Right lobe of liver (tissue), 6 donors: Measurements from ENCODE around the gene SNX14. TPM values are rescaled to one million over a fixed set of nuclear protein-coding genes. Genes with fewer than 3 reads are reported as not detected.

Source experiments
- ATAC-seq, 4 donors: fragments of 200-7000 bp; cut with Tn5 transposase; one replicate each; pipeline ENCODE4 v1.9.1; 2020; ENCODE audit warnings: mild to moderate bottlenecking in 4 of 4, moderate library complexity in 4 of 4
- DNase-seq, 3 donors: peaks; one replicate each; pipeline ENCODE4 v3.0.0-alpha.2; 2020
- H3K27ac ChIP-seq, 3 donors: fragments of 200-600 bp; one replicate each; pipeline ENCODE4 v1.8.0; 2022
- H3K27me3 ChIP-seq, 2 donors: fragments of 200-600 bp; one replicate each; pipeline ENCODE4 v1.8.0; 2022
- H3K36me3 ChIP-seq, 4 donors: fragments of 200-600 bp; sonication (generic) in 1 of 4; one replicate each; pipeline versions ENCODE4 v1.5.1 to v1.8.0; 2017 to 2022; ENCODE audit warnings: control low read depth in 1 of 4
- H3K4me1 ChIP-seq, 4 donors: fragments of 200-600 bp; sonication (generic) in 1 of 4; one replicate each; pipeline versions ENCODE4 v1.5.1 to v1.8.0; 2017 to 2022; ENCODE audit warnings: control low read depth in 1 of 4
- H3K4me3 ChIP-seq, 3 donors: fragments of 200-600 bp; one replicate each; pipeline ENCODE4 v1.8.0; 2022
- H3K9me3 ChIP-seq, 4 donors: fragments of 200-600 bp; sonication (generic) in 1 of 4; one replicate each; pipeline versions ENCODE4 v1.5.1 to v1.8.0; 2017 to 2022; ENCODE audit warnings: control low read depth in 1 of 4
- POLR2A ChIP-seq: fragments of 450-650 bp; IDR thresholded peaks from one replicate; pipeline ENCODE4 v1.6.1; 2017; ENCODE audit warnings: antibody characterized with exemption, mild to moderate bottlenecking
- WGBS: methylation state at CpG from one replicate; pipeline ENCODE4 v1.1.6; 2018; ENCODE audit warnings: low coverage, low lambda C conversion rate; ENCODE audit not compliant: insufficient coverage; ENCODE audit errors: missing lambda C conversion rate; 5-methylcytosine and 5-hydroxymethylcytosine counted together
- intact Hi-C, 2 donors: fragments of 100-400 bp; cut with DNase I; formaldehyde crosslinking; loops; one replicate each; pipeline versions ENCODE4 v1.11.2 to v1.14.1; 2022
- total RNA-seq, 6 experiments: library from RNA; depleted of rRNA in 2 of 6; stranded (reverse); fragments of >200 nt in 2 of 6; fragmentation: NEBNext Ultra II Directional in 3 of 6; extraction: Animal tissue kit (Norgen Biotek cat#: 25700) in 3 of 6; gene quantifications; one replicate each; pipeline versions ENCODE4 v1.1.0 to v1.2.4, GENCODE V29; 2016 to 2023
- TF ChIP-seq, protein P1 (sequence below), 4 donors: fragments of 200-600 bp in 3 of 4; fragments of 450-650 bp in 1 of 4; IDR thresholded peaks; one replicate each; pipeline versions ENCODE4 v1.5.1 to v1.8.0; 2016 to 2022; ENCODE audit warnings: antibody characterized with exemption in 4 of 4, mild to moderate bottlenecking in 2 of 4
- donor health status: DM: no; HTN: yes; CAD: no.
- donor health status: DM: no; HTN: no; CAD: no.
- donor health status: DM: no; HTN: no; CAD: no.
- donor health status: DM: no; HTN: yes; CAD: no.
- donor health status: DM: no; HTN: yes; CAD: no.

SNX14 gene
- total RNA-seq, 6 experiments from 2014 or later: 35.0 to 72.5 (median 51.9) TPM

DNA sequence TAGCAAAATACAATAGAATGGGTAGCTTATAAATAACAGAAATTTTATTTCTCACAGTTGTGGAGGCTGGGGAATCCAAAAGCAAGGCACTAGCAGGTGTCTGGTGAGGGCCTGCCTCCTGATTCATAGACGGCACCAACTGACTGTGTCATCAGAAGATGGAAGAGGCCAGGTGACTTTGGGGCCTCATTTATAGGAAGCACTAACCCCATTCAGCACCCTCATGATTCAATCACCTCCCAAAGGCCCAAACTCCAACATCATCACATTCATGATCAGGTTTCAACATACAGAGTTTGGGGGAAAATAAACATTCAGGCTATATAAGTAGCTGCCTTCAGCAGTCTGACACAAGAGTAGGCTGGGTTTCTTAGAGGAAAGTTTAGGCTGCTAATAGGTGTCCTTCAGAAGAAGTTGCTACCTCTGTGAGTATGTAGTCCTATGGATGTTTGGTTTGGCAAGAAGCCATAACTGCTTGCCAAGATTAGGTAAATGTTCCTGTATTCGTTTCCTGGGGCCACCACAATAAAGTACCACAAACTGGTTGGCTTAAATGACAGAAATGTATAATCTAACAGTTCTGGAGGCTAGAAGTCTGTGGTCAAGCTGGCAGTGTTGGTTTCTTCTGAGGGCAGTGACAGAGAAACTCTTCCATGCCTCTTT lies 94.9 kb downstream of the SNX14 start:
- TF ChIP-seq, protein P1, sequence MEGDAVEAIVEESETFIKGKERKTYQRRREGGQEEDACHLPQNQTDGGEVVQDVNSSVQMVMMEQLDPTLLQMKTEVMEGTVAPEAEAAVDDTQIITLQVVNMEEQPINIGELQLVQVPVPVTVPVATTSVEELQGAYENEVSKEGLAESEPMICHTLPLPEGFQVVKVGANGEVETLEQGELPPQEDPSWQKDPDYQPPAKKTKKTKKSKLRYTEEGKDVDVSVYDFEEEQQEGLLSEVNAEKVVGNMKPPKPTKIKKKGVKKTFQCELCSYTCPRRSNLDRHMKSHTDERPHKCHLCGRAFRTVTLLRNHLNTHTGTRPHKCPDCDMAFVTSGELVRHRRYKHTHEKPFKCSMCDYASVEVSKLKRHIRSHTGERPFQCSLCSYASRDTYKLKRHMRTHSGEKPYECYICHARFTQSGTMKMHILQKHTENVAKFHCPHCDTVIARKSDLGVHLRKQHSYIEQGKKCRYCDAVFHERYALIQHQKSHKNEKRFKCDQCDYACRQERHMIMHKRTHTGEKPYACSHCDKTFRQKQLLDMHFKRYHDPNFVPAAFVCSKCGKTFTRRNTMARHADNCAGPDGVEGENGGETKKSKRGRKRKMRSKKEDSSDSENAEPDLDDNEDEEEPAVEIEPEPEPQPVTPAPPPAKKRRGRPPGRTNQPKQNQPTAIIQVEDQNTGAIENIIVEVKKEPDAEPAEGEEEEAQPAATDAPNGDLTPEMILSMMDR (IDR thresholded peaks at IDR 0.05): no peak
- TF ChIP-seq POLR2A: no peak
- no peak overlapping the region for H3K27ac ChIP-seq
- intact Hi-C loops: no loop called here
- H3K9me3 ChIP-seq: no peaks in the 10 kb centered on the region
- H3K27me3 ChIP-seq: no peaks in the 10 kb centered on the region
- peaks cover 0 to 11% (median 4%) of the 10 kb centered on the region in 4 donors for H3K4me1 ChIP-seq
- no peak for DNase-seq
- peak; percentile 75 to 91 (median 83) for ATAC-seq
- no peaks in the 10 kb centered on the region for H3K36me3 ChIP-seq
- WGBS: 0% methylated on average over 1 of the region's 2 CpGs
- no peak overlapping the region for H3K4me3 ChIP-seq

DNA sequence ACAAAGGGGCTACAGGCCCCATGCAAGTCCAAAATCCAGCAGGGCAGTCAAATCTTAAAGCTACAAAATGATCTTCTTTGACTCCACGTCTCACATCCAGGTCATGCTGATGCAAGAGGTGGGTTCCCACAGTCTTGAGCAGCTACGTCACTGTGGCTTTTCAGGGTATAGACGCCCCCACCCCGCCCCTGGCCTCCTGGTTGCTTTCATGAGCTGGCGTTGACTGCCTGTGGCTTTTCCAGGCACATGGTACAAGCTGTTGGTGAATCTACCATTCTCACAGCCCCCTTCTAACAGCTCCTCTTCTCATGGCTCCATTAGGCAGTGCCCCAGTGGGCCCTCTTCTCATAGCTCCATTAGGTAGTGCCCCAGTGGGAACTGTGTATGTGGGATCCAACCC lies 96.8 kb downstream of the SNX14 start:
- no peak overlapping the region for H3K27ac ChIP-seq
- ATAC-seq (no peak), DNase-seq (no peak)
- TF ChIP-seq, protein P1 (IDR thresholded peaks at IDR 0.05): no peak
- no peak for TF ChIP-seq POLR2A
- H3K4me3 ChIP-seq: no peak overlapping the region
- H3K27me3 ChIP-seq: no peaks in the 10 kb centered on the region
- intact Hi-C loops: no loop called here
- WGBS: 100% methylated on average over 1 of the region's 5 CpGs
- no peaks in the 10 kb centered on the region for H3K36me3 ChIP-seq
- H3K9me3 ChIP-seq: no peaks in the 10 kb centered on the region
- peaks cover 0 to 18% (median 7%) of the 10 kb centered on the region in 4 donors for H3K4me1 ChIP-seq

DNA sequence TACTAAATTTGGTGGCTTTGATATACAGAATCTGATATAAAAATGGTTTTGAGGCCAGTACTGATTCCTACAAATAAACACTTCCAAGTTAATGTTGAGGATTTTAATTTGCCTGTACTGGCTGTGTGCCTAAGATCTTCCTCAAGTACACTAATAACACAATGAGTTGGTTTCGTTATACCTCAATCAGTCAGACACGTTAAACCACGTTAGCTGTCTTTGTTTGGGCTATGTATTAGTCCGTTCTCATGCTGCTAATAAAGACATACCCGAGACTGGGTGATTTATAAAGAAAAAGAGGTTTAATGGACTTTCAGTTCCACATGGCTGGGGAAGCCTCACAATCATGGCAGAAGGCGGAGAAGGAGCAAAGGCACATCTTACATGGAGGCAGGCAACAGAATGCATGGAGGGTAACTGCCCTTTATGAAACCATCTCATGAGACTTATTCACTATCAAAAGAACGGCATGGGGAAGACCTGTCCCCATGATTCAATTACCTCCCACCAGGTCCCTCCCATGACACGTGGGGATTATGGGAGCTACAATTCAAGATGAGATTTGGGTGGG lies 97.6 kb downstream of the SNX14 start:
- TF ChIP-seq, protein P1 (IDR thresholded peaks at IDR 0.05): no peak
- no peak for TF ChIP-seq POLR2A
- no peak for ATAC-seq
- WGBS: 76% methylated on average over 7 of the region's 8 CpGs
- no peaks in the 10 kb centered on the region for H3K9me3 ChIP-seq
- DNase-seq: no peak
- H3K27ac ChIP-seq: no peak overlapping the region
- no peaks in the 10 kb centered on the region for H3K27me3 ChIP-seq
- intact Hi-C loops: no loop called here
- no peaks in the 10 kb centered on the region for H3K36me3 ChIP-seq
- no peak overlapping the region for H3K4me3 ChIP-seq
- H3K4me1 ChIP-seq: peaks cover 0 to 18% (median 7%) of the 10 kb centered on the region in 4 donors

DNA sequence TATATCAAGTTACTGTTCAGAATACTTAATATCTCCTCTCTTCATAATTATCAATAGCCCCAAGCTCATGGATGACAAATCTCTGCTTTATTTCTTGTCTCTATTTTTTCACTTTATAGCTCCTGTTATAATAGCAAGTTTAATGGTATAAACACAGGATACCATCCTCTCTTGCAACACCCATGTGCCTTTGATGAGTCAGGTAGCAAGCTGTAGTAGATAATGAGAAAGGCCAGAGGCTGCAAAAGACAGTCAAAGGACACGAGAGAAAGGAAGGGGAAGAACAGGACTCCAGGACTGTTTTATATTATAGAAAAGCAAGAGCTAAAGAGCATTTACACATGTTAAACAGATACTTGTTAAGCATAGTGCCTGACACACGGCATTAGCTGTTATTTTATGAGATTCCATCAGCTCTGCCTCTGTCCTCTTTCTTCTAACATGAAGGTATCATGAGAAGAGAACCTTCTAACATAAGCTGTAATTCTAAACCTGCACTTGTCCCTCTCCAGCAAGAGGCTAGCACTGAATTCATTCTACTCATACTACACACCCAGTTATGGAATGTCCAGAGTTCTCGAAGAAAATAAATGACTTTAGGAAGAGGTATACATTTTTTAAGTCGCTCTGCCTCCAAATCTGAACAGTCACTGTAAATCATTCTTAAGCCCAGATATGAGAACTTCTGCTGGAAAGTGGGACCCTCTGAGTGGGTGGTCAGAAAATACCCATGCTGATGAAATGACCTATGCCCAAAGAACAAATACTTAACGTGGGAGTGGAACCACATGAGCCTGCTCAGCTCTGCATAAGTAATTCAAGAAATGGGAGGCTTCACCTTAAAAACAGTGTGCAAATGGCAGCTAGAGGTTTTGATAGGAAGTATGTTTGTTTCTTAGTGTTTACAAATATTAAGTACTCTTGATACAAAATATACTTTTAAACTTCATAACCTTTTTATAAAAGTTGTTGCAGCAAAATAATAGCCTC lies 98.8 kb downstream of the SNX14 start:
- DNase-seq (no peak), ATAC-seq (peak in 1 of 4 donors; percentile 44)
- Histone ChIP-seq H3K9me3 (no peaks in the 10 kb centered on the region), H3K27me3 (no peaks in the 10 kb centered on the region), H3K27ac (no peak overlapping the region), H3K36me3 (peaks cover 0 to 4% (median 0%) of the 10 kb centered on the region in 4 donors), H3K4me3 (no peak overlapping the region), H3K4me1 (peaks cover 0 to 18% (median 7%) of the 10 kb centered on the region in 4 donors)
- intact Hi-C loops: no loop called here
- TF ChIP-seq, protein P1 (IDR thresholded peaks at IDR 0.05): no peak
- TF ChIP-seq POLR2A: no peak
- 74% methylated on average over 5 of the region's 5 CpGs for WGBS
